ENCODE results near the gene PIK3R1.

PIK3R1 gene

DNA sequence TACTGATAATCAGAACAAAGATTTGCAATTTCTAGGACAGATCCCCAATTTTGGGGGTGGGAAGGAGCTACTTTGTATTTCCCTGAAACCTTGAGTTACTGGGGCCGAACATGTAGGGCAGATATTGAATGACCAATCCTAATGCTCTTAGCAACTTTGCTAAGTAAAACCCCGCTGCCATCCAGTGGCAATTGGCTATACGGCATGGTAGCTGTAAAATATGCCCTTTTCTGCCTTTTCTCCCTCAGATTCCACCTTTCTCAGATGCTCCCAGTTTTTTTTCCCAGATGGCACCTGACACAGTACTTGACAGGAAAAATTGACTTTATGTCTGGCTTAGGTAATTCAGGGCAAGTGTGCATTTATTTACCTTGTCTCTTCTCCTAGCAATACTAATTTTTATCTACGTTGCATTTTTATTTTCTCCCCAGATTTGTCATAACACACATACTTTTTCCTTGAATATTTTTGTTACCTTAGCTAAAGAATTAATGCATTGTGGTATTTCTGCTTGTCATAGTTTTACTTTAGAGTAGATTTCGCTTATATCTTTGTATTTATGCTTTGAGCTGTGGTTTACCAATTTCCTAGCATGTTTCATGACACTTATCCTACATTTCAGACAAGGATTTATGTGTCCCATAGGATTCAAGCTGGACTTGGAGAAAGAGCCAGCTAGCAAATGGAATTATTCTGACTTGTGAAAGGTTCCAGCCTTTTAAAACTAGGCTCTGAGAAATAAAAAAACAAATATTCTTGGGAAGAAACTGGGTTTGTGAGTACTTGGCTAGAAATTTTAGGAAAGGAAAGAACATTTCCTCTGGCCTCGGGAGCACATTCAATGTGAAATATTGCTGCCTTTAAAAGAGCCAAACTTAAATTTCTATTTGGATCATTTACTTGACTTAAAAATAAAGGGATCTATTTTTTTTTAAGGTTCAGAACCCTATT is 37.4 kb downstream of the PIK3R1 start:
- peak; percentile 65 for DNase-seq (ENCODE audit: low spot score)

DNA sequence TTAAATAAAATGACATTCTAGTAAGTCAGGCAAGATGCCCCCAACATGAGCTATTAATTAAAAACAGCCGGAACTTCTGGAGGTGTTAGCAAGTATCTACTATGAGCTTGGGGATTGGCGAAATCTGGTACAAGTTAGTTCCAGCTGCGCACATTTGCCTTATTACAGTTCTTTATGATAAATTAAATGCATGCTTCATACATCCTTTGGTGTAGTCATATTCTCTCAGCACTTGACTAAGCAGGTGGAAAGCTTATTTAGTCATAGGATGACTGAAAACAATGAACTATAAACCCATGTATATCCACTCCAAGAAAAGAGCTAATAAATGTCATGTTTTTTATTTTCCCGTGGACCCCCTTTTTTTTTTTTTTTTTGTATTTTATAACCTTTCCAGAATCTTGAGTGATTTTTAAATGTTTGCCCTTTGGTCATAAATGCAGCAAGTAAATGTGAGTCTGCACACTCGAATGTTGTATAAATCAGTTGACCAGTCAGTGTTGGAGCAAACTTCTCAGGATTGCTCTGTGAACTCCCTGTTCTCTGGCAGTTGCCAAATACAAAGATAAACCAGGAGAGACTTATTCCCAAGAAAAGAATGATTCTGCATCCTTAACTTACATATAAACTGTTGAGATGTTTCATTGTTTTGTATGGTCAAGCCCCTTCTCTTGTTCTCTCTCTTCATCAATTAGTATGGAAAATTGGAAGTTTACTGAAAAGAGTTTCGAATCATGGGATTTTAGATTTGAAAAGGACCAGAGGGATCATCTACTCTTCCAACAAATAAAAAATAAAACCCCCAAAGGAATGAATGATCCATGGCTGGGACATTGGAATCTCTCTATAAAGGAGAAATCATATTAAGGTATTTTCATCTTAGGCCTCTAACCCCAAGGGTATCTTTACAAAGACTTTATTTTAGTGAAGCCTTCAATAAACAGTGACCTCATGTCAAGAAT is 38.3 kb downstream of the PIK3R1 start:
- DNase-seq (ENCODE audit: low spot score) = no peak

DNA sequence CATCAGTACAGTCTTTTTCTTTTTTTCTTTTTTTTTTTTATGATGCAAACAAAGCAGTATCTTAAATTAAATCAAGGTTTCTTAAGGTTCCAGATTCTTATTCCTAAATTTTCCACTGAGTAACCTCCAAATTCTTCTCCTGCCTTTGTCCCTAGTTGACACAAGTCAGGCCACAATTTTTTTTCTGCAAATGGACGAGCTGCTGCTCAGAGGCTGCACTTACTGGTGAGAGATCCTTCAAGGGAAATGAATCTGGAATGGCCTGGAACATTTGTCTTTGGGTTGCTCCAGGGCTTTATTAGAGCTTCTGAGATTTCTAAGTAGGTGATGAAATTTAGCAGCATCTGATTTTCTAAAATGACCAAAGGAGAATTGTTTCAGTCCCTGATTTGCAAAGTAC is 39.3 kb downstream of the PIK3R1 start:
- DNase-seq (ENCODE audit: low spot score) = no peak

DNA sequence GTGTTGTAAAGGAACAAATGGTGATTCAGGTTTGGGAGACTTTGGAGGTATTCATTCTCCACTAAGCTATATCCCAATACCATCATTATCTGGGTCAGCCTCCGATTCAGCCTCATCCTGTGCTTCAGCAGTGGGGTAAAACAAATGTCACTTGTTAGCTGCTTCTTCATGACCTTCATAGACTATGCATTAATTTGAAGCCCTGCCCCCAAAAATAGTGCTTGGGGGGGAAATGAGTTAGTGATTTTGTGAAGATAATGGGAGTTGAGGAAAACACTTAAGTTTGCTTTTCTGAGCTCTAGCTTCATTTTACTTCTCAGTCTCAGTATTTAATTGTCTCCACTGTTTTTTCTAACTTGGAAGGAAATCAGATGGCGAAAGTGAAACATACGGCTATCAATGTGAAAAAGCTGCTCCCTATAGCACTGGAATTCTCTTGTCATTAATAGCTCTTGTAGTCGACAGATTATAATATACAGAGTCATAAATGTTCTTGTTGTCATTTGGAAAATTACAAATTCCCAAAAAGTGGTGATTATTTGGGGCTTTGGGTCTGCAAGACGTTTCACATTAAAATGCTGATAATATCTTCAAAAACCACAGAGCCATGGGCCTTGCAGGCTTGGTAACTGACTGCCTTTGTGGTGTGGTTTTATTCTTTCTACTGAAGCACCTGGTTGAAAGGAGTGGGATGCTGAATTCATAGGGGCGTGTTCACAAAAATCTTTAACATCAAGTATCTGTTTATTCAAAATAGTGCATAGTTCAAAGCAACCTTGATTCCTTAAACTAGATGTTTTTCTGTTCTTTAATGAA is 40.0 kb downstream of the PIK3R1 start:
- no peak for DNase-seq (ENCODE audit: low spot score)

DNA sequence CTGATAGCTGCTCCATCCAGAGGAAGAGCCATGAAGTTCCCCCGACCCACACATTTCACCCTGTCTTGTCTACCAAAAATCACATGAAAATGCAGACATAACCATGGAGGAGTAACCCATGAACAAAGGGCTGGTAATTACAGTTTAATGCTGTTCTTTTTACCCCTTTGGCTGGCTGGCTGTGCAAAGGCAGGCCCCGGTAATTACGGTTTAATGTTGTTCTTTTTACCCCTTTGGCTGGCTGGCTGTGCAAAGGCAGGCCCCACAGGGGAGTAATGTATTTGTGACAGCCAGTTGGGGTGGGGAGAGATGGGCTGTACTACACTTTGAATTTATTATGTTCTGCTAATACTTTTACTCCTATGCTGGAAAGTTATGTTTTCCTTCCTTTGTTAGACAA is 41.7 kb downstream of the PIK3R1 start:
- no peak for DNase-seq (ENCODE audit: low spot score)

DNA sequence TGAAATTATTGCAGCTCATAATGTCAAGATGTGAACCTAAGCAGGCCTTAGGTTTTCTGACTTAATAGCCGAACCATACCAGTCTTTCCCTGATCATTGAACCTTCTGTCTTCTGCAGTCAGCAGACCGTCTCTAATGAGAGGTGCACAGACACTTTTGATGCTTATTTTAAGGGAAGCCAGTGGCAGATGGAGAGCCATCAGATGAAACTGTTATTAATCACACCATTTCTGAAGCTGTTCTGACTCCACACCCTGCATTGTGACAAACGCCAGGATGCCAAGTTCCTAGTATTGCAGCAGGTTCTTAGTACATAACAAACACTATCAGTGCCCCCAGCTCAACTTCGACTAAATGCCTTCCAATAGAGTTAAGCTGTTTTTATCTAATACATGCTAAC is 43.0 kb downstream of the PIK3R1 start:
- no peak for DNase-seq (ENCODE audit: low spot score)

DNA sequence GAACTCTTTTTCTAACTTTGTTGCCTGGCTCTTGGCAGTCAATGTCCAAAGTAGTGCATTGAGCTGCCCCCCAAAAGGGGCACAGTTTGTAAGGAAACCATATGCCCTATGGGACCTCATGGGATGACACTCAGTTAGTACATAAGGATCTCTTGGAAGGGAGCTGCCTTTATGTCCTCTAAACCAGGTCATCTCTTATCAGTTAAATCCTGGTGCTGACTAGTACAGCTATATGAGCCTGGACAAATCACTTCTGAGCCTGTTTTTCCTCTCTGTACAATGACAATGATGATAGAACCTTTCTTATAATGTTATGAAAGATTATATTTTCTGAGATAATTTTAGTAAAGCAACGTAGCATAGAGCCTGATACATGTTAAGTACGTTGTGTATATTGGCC is 44.1 kb downstream of the PIK3R1 start:
- no peak for DNase-seq (ENCODE audit: low spot score)

DNA sequence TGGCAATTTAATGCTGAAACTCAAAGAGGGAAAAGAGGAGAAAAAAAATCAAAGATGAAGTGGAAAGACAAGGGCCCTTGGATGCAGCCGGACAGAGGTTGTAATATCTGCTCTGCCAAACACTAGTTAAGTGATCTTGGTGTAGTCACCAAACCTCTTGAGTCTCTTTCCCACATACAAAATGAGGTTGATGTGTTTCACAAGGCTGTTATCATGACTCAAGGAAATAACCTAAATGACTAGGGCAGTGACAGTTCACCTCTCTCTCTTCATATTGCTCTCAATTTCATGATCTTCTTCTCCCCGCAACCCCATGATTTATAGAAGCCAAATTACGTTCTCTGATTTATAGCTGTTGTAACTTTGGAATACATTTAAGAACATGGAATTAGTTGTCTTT is 44.9 kb downstream of the PIK3R1 start:
- no peak for DNase-seq (ENCODE audit: low spot score)

DNA sequence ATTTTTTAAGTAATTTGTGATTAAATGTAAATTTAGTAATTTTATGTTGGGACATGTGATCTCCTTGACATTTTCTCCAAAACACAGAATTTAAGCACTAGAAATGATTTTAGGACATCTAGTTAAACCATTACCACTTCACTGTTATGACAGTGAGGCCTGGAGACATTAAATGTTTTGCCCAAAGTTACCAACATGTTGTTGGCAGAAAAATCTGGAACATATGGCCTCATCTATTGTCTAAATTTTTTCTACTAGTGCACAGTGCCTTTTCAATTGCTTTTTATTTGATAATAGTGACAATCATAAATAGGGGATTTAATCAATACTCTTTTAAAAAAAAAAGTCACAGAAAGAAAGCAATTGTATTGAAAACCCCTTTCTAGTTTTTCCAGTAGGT is 45.6 kb downstream of the PIK3R1 start:
- DNase-seq (ENCODE audit: low spot score) = no peak

DNA sequence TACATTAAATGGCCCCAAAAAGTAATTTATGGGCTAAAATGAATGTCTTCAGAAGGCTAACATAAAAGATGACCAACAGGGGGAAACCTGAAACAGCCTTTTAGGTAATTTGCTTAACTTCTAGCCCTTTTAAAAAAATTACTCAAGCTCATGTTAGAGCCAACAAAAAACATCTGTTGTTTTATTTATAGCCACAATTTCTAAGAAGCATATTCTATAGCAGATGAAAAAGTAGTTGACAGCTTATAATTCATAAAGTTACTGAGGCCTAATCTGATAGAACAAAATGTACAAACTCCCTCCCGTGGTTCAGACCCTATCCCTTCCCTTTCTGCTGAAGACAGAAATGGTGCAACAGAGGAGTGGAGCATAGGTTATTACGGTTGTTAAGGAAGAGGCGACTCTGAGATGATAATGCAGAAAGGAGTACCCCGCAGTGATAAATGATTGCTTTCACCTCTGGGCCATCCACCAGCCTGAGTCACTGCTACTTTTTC is 46.1 kb downstream of the PIK3R1 start:
- DNase-seq (ENCODE audit: low spot score) = no peak

DNA sequence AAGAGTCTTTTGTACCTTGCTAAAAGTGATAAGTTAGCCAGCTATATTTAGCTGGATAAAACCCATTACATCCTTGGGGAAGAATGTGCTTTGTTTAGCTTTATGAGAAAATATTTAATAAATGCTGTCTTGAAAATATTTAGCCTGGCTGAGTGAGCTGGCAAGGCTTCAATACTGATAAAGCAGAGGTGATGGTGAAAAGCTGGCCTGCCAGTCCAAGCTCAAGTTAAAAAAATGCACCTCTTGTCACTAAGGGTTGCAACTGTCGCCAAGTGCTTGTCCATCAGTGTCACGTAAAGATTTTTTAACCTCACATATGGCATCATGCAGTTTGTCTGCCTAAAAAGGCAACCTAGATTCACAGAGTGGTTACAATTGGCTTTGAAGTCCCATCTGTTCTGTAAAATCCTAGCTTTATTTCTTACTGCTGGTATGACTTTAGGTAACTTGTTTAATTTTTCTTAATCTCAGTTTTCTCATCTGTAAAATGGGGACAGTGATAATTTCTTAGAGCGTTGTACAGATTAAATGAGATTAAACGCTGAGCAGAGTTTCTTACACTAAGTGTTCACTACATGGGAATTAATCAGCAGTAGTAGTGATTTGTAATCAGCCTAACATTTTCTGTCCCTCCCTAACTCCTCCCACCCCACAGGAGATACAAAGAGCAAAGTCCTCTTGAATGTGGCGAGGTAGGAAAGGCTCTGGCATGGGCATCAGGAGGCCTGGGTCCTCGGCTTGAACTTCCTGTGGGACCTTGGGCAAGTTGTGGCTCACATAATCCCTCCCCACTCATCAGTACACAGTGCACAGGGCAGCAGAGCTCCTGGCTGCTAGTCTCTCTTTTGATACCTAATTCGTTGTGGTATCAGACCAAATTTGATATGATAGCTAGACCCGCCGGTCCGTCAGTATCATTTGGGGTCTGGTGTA is 48.7 kb downstream of the PIK3R1 start:
- peak; percentile 30 for DNase-seq (ENCODE audit: low spot score)

DNA sequence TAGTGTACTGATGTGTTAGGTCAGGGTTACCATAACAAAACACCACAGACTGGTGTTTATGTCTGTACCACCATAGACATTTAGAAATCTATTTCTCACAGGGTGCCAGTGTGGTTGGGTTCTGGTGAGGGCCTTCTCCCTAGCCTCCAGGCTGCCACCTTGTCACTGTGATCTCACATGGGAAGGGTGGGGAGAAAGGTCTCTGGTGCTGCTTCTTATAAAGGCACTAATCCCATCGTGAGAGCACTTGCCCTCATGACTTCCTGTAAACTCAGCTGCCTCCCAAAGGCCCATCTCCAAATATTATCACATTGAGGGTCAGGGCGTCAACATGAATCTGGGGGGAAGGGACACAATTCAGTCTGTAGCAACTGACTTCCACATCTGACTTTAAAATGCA is 49.8 kb downstream of the PIK3R1 start:
- no peak for DNase-seq (ENCODE audit: low spot score)

DNA sequence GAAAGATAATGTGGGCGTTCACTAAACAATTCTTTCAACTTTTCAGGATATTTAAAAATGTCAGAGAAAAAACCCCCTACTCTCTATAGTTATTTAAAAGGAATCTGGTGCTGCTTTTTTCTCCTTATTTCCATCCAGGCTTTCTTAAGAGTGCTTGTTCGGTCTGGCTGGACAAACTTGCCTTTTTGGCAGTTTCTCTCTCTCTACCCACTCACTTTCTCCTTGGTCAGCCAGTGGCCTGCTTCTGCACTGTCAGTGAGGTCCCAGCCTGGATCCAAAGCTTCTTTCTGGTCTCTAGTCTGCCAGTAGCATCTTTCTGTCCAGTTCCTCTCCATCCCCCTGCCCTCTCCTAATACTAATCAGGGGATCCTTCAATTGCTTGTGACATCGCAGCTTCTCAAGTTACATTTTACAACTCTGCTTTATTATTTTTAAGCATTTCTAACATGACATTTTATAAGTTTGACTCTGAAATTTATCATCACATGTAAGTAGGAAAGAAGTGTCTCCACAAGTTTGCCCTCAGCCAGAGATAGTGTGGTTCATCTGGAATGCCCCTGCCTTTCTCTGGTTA is 50.4 kb downstream of the PIK3R1 start:
- no peak for DNase-seq (ENCODE audit: low spot score)

DNA sequence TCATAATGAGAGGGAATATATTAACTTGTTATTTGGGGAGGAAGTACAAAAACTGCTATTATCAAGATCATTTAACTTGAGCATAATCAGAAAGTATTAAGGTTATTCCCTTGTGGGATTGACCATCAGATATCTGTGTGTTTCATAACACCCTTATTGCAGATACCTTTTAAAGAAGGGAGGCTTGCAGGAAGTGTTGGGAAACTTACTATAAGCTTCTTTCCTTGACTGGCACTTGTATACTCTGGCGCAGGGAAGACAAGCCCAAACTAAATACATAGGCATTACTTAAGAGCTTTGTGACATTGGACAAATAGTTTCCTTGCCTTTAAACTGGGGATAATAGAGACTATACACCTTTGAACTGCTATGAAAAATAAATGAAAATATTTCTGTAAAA is 50.9 kb downstream of the PIK3R1 start:
- no peak for DNase-seq (ENCODE audit: low spot score)

DNA sequence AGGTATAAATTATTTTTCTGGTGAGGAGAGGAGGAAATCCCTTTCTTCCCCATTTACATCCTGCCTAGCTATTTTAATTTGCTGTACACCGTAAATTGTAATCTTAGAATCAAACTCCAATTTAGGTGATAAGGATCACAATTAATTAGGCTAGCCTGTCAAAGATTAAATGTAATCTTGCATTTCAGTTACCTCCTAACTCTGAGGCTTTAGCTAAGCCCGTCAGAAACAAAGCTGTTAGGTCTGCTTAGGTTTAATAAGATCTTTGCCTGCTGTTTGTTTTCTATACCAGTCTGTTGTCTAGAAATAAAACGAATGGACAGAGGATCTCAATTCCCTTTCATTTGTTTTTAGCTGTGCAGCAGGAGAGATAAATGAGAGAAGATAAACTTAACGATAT is 51.5 kb downstream of the PIK3R1 start:
- no peak for DNase-seq (ENCODE audit: low spot score)

DNA sequence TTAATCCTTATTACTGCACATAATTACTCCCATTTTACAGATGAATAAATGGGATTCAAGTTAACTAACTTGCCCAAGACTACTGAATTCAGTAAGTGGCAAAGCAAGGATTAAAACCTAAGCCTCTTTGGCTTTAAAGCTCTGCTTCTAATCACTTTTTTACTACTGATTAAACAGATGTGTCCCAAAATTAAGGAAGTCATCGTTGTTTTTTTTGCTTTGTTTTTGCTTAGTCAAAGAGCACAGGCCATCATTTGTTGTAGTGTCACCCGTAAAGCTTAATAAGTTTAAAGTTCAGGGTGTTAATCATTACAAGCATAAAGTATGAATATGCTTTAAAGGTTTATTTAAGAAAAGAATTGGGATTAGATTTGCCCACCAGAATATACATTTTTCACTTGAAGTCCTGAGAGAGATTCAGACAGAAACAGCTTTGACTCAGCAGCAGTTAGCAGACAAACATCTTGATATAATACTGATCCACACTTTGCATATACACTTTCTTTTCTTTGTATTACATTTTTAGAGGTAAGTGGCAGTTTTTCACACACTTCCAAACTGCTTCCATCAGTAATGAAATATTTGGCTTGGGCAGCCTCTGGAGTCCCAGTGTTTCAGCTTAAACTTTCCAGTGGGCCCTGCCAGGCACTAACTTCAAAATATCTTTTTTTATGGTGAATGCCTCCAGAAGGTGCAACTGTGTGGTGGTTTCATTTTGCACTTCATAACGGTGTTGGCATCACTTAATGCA is 52.7 kb downstream of the PIK3R1 start:
- no peak for DNase-seq (ENCODE audit: low spot score)

DNA sequence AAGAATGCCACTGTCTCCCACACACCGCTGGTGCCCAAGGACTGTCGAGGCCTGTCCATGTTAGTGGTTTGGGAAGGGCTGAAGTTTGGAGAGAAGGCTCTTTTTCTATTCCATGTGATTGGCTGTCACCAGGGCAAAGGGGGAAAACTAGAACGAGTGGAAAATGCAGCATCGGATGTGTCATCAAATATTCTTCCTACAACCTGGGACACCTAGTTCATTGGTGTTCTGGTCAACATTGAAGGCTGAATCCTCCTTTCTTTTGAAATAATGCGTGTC is 53.2 kb downstream of the PIK3R1 start:
- DNase-seq (ENCODE audit: low spot score) = no peak

DNA sequence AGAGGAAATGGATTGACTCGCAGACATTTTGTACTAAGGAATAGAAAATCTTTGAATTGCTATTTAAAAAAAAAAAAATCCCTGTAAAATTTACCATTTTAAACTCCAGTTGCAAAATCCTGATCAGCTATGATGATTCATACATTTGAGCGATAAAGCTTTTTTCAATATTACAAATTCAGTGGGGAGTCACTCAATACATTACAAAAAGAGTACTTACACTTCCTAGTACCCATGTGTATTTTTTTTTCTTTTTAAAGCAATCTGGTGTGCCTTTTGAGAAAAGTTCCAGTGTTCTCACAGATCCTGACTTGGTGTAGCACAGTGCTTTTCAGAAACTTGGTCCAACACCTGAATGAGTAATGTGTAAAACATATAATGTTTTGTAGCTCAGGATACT is 54.3 kb downstream of the PIK3R1 start:
- no peak for DNase-seq (ENCODE audit: low spot score)

DNA sequence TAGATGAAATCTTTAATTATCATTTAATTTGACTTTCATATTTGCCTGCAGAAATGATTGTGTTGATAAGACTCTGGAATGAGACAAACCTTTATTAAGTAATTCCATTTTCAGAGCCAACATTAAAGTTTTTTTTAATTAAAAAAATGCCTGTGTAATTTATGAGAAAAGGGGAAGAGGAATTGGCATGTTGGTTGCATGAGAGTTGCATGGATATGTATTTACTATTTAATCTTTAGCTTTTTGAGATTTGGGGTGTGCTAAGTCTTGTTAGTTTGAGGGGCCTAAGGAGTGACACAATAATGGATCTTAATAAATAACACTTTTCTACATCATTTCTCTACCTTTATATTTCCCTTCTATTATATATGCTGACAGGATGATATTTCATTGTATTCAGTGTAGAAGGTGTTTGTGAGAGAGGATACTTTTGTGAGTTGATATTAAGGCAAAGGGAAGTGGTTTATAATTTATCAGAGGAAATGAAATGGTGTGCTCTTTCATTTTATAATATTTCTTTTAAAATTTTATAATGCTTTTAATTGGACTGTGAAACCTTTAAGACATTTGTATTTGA is 54.9 kb downstream of the PIK3R1 start:
- DNase-seq (ENCODE audit: low spot score) = no peak

DNA sequence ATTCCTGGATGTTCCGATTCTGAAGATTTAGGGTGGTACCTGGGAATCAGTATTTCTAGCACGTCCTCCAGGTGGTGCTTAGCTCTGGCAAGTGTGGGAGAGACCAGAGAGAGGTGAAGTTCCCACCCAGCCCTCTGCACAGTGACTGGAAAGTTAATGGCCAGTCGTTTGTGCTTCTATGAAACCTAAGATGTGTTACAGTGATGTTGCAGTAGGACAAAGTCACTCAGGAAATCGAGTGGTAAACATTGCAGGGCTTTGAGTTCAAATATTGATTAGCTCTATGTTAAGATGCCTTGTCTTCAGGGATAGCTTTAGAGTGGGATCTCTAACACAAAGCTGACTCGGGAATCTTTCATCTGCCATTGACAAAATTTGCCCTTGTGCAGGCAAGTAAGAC is 55.6 kb downstream of the PIK3R1 start:
- no peak for DNase-seq (ENCODE audit: low spot score)

Data from AG08396 (cell line).